ENCODE measurements around the gene TMF1. TPM values are rescaled to one million over a fixed set of nuclear protein-coding genes. Genes with fewer than 3 reads are reported as not detected.
A peak's percentile ranks its signal among the peaks of the same experiment; 100 is the strongest.

TMF1 gene
- total RNA-seq, 4 donors from 2014 or later, result 36.8 to 49.5 (median 47.1) TPM

DNA sequence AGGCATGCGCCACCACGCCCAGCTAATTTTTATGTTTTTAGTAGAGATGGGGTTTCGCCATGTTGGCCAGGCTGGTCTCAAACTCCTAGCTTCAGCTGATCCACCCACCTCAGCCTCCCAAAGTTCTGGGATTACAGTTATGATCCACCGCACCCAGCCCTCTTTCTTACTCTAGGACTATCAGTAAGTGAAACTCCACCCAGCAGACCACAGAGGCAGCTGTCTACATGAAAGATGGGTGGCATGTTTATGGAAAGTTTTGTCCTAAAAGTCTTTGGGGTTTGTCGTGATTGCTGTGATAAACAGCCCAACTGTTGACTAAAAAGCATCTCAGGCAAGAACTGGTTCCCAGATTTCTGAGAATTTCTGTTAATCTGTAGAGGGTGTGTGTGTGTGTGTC lies 43.5 kb upstream of the TMF1 start:
- peak overlapping the region in 1 of 4 donors; percentile 2 for H3K4me3 ChIP-seq
- DNase-seq, result peak in 1 of 3 donors; percentile 67
- TF ChIP-seq, protein P1, sequence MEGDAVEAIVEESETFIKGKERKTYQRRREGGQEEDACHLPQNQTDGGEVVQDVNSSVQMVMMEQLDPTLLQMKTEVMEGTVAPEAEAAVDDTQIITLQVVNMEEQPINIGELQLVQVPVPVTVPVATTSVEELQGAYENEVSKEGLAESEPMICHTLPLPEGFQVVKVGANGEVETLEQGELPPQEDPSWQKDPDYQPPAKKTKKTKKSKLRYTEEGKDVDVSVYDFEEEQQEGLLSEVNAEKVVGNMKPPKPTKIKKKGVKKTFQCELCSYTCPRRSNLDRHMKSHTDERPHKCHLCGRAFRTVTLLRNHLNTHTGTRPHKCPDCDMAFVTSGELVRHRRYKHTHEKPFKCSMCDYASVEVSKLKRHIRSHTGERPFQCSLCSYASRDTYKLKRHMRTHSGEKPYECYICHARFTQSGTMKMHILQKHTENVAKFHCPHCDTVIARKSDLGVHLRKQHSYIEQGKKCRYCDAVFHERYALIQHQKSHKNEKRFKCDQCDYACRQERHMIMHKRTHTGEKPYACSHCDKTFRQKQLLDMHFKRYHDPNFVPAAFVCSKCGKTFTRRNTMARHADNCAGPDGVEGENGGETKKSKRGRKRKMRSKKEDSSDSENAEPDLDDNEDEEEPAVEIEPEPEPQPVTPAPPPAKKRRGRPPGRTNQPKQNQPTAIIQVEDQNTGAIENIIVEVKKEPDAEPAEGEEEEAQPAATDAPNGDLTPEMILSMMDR (IDR thresholded peaks at IDR 0.05), result no peak
- peak overlapping the region; percentile 59 to 85 (median 76) for H3K27ac ChIP-seq
- no peaks in the 10 kb centered on the region for H3K9me3 ChIP-seq
- H3K4me1 ChIP-seq, result peaks cover 4 to 55% (median 23%) of the 10 kb centered on the region in 4 donors
- H3K36me3 ChIP-seq, result peaks cover 0 to 14% (median 0%) of the 10 kb centered on the region in 3 donors
- H3K27me3 ChIP-seq, result no peaks in the 10 kb centered on the region

DNA sequence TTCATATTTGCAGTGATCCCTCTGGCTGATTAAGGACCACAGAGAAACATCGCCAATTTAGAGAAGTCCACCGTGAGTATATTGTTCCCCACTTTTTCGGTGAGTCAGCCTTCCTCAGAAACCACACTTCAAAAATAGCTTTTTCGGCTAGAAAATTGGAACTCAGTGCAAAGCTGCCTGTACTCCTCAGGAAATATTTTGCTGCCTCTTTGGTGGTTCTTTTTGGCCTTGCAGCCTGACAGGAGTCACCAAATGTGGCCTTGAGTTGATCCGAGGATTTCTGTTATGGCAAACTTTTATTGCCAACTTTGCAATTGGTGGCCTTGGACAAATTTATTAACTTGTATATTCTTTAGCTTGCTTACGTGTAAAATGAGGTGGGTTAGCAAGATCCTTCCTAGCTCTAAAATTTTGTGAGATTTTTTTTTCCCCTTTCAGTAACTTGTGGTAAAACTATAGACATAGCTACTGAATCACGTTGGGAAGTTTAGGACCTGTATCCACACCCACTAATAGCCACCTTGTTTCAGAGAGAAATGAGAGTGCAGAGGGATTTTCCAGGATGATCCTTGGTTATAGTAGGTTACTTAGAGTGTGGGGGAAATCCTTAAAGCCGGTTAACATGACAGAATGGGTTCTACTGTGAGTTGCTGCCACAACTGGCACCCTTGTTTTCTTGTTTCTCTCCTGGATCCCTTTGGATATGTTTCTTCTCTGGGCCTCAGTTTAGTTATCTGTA lies 42.5 kb upstream of the TMF1 start:
- Histone ChIP-seq H3K27ac (peak overlapping the region; percentile 73 to 85 (median 78)), H3K9me3 (no peaks in the 10 kb centered on the region), H3K4me3 (no peak overlapping the region), H3K27me3 (no peaks in the 10 kb centered on the region), H3K4me1 (peaks cover 4 to 63% (median 31%) of the 10 kb centered on the region in 4 donors), H3K36me3 (peaks cover 0 to 6% (median 0%) of the 10 kb centered on the region in 3 donors)
- TF ChIP-seq, protein P1 (IDR thresholded peaks at IDR 0.05), result no peak
- TF ChIP-seq POLR2A (IDR thresholded peaks at IDR 0.05), result no peak
- DNase-seq, result no peak

DNA sequence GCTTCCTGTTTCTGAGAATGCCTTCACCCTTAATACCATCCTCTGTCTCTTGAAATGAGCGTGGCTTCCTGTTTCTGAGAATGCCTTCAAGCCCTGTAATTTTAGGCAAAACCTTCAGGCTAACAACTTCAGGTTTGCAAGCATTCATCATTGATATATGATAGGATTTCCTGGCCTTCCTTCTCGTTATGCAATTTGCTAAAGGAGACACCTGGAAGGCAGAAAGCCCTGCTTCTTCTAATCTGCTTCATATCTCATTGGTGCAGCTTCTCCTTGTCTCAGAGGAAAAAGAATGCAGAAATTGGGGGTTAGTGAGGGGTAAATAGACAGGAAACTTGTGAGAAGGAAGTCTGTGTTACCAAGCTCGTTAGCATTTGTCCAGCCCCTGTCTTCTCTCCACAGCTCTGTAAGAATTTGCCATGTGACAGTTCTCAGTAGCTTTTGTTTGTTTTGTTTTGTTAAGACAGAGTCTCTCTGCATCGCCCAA lies 39.9 kb upstream of the TMF1 start:
- Histone ChIP-seq H3K4me1 (peaks cover 4 to 89% (median 45%) of the 10 kb centered on the region in 4 donors), H3K9me3 (no peaks in the 10 kb centered on the region), H3K36me3 (peaks cover 0 to 6% (median 0%) of the 10 kb centered on the region in 3 donors), H3K27ac (peak overlapping the region; percentile 73 to 85 (median 77)), H3K27me3 (no peaks in the 10 kb centered on the region), H3K4me3 (peak overlapping the region in 2 of 4 donors; percentile 6 to 23)
- DNase-seq, result peak in 1 of 3 donors; percentile 46
- TF ChIP-seq POLR2A (IDR thresholded peaks at IDR 0.05), result no peak
- TF ChIP-seq, protein P1 (IDR thresholded peaks at IDR 0.05), result peak in 1 of 6 experiments; percentile 1

DNA sequence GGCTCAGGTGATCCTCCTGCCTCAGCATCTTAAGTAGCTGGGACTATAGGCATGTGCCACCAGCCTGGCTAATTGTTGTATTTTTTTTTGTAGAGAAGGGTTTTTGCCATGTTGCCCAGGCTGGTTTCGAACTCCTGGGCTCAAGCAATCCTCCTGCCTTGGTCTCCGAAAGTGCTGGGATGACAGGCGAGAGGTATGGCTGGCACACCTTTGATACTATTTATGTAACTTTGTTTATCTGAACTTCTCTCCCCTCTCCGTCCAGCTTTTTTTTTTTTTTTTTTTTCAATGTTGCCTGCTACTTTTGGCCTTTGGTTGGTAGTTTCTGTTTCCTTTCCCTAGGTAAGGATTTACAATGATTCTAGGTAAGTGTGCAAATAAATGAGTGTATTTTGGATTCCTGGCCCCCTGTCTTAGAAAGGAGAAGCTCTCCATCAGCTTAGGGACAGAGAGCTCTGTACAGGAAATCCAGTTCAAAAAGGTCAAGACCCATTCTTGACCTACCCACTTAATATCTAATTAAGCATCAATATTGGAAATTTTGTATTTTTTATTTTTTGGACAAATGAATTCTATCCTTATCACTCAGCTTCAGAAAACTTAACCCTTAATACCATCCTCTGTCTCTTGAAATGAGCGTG lies 39.4 kb upstream of the TMF1 start:
- H3K9me3 ChIP-seq, result no peaks in the 10 kb centered on the region
- H3K27me3 ChIP-seq, result no peaks in the 10 kb centered on the region
- H3K36me3 ChIP-seq, result peaks cover 0 to 6% (median 0%) of the 10 kb centered on the region in 3 donors
- DNase-seq, result no peak
- H3K27ac ChIP-seq, result peak overlapping the region; percentile 73 to 85 (median 77)
- H3K4me1 ChIP-seq, result peaks cover 4 to 94% (median 46%) of the 10 kb centered on the region in 4 donors
- TF ChIP-seq, protein P1 (IDR thresholded peaks at IDR 0.05), result no peak
- no peak for TF ChIP-seq POLR2A (IDR thresholded peaks at IDR 0.05)
- H3K4me3 ChIP-seq, result peak overlapping the region in 1 of 4 donors; percentile 23

DNA sequence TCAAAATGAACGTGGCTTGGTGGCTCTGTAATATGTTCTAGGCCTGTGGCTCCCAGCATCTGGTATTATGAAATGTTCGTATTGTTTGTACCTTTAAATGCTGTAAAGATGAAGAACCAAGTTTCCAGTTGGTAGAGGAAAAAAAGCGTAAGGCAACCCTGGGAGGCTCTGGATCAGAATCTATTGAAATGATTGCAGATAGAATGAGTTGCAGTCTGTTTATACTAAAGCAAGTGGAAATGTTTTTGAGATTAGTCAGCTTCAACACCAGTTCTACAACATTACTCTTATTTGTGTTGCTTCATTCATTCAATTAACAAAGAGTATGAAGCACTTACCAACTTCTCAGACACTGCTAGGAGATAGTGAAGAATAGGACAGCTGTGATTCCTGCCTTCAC lies 37.9 kb upstream of the TMF1 start:
- Histone ChIP-seq H3K36me3 (peaks cover 0 to 6% (median 0%) of the 10 kb centered on the region in 3 donors), H3K27ac (peak overlapping the region; percentile 14 to 85 (median 53)), H3K4me3 (no peak overlapping the region), H3K4me1 (peaks cover 4 to 81% (median 46%) of the 10 kb centered on the region in 4 donors), H3K27me3 (no peaks in the 10 kb centered on the region), H3K9me3 (no peaks in the 10 kb centered on the region)
- TF ChIP-seq POLR2A (IDR thresholded peaks at IDR 0.05), result no peak
- TF ChIP-seq, protein P1 (IDR thresholded peaks at IDR 0.05), result no peak
- DNase-seq, result no peak

Data from Peyer's patch (tissue), 4 donors.